RCC 7860 (cell line): ENCODE results near the gene NT5DC2.
A peak's percentile ranks its signal among the peaks of the same experiment; 100 is the strongest.

ENCODE experiments used
- DNase-seq: peaks from one replicate; pipeline ENCODE4 v3.0.0-alpha.2; 2015; ENCODE audit warnings: low spot score
- FAIRE-seq: peaks from 2 replicates; lab custom pipeline; 2012; peaks lifted over from hg19 to GRCh38; lab: Jason Lieb, UNC

Gene NT5DC2

DNA sequence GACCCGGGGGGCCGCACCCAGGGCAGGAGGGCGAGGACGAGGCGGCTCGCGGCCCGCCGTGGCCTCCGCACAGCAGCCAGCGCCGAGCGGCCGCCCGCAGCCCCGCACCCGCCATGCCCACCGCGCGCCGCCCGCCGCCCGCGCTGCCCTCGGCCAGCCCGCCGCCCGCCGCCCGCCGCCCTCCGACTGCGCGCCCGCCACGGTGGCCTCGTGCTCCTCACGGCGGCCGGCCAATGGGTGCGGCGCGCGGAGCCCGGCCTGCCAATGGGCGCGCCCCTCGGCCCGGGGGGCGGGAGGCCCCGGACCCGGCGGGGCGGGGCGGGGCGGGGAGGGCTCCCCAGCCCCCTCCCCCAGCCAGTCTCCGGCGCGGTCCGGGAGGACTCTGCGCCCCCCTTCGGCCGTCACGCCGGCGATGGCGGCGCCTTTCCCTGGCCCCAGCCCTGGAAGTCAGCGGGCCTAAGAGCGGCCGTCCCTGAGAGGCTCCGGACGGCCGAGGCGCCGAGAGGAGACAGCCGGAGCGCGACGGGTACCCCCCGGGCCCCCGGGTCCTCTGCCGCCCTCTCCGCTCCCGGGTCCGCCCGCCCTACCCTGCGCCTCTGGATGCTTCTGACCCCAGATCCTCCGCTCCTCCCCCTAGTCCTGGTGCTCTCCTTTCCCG is at the start of gene NT5DC2:
TSS of gene NT5DC2 (minus strand) at position 235 of the 658 bp plus-strand sequence. CDS start at position 115, 120 bp downstream.
- DNase-seq (peak; percentile 42), FAIRE-seq (no peak)

GRCh38 chr3:52574056-52574965 is 40.7 kb upstream of the NT5DC2 start:
- DNase-seq (no peak), FAIRE-seq (no peak)

DNA sequence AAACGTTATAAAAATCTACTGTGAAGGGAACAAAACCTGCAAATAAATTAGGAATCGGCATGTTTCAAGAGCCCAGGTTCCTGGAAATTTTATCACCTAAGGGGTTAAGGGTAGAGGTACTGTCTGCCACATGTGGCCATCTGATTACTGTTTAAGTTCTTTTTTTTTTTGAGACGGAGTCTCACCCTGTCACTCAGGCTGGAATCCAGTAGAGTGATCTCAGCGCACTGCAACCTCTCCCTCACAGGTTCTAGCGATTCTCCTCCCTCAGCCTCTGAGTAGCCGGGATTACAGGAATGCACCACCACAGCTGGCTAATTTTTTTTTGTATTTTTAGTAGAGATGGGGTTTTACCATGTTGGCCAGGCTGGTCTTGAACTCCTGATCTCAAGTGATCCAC is 38.6 kb upstream of the NT5DC2 start:
- no peak for DNase-seq
- FAIRE-seq, result no peak

- FAIRE-seq (no peak), DNase-seq (no peak)
Observed at GRCh38 chr3:52570076-52570475, 36.4 kb upstream of the NT5DC2 start.

- FAIRE-seq, result no peak
- no peak for DNase-seq
Observed at GRCh38 chr3:52568069-52568468, 34.4 kb upstream of the NT5DC2 start.

GRCh38 chr3:52563984-52564383 is 30.3 kb upstream of the NT5DC2 start:
- DNase-seq (no peak), FAIRE-seq (no peak)

GRCh38 chr3:52561028-52561747 is 27.5 kb upstream of the NT5DC2 start:
- no peak for FAIRE-seq
- no peak for DNase-seq

DNA sequence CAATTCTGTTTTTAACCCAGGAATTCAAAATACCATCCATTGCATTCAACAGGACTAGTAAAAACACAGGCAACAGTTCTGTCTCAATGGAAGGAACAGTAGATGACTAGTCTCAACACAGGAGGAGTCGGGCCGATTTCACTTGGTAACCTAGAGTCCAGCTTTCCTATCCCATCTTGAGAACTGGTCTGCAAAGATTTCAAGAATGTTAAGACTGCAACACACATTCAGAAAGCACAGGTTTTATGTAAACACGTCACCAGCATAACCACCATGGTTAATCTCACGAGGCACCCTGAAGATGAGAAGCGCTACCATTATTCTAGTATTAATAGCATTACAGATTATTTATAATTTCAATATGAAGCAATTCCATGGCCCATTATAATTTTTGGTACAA is 24.8 kb upstream of the NT5DC2 start:
- DNase-seq (no peak), FAIRE-seq (no peak)

- FAIRE-seq (no peak), DNase-seq (no peak)
Observed at GRCh38 chr3:52557011-52557960, 23.6 kb upstream of the NT5DC2 start.

GRCh38 chr3:52555056-52555455 is 21.4 kb upstream of the NT5DC2 start:
- no peak for FAIRE-seq
- DNase-seq, result no peak

GRCh38 chr3:52554026-52554755 is 20.5 kb upstream of the NT5DC2 start:
- FAIRE-seq (no peak), DNase-seq (no peak)

DNA sequence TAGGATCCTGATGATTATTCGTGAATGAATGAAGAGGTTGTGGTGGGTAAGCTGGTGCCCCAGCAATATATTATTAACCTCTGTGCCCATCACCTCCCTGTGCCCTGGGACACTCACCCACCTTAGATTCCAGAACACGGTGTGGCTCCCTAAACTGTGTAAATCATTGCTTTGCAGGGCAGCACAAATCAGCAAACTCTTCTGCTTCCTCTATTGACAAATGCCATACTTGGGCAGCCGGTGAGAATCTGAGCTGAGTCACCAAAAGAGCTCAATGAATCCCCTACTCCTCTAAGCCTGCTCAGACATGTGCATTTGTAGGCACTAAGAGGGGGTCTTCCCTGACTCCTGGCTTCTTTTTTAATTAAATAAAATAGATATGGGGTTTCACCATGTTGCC is 18.4 kb upstream of the NT5DC2 start:
- FAIRE-seq (no peak), DNase-seq (no peak)

DNA sequence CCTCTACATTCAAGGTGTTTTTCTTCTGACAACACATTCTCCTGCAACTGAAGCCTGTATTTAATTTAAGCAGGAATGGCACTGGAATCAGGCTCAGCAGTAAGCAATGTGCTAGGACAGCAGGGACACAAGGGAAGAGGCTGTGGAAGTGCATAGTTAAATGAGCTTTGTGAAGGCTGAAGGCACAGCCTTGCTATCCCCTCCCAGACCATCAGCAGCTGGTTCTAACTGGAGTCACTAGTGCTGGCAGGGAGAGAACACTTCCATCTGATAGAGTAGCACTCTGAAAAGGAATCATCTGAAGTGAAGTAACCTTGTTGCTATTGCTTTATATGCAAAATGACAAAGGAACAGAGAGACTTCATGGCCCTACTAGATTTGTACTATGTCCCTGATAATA is 17.5 kb upstream of the NT5DC2 start:
- no peak for FAIRE-seq
- no peak for DNase-seq

DNA sequence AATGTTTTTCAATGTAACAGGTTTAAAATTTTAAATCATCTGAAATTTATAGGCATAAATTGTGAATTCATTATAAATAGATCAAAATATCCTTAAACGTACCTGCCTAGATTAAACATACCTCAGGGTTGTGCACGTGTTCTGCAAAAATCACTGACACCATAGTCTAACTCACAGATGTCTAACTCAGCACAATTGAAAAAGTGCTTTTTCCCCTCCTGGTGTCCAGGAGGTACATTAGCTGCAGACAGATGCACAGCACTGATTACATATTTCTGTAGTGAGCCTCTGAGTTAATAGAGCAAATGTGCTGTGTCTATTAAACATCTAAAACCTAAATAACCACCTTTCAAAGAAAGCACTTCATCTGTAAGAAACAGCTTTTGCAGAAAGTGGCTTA is 13.5 kb upstream of the NT5DC2 start:
- no peak for FAIRE-seq
- DNase-seq, result no peak

DNA sequence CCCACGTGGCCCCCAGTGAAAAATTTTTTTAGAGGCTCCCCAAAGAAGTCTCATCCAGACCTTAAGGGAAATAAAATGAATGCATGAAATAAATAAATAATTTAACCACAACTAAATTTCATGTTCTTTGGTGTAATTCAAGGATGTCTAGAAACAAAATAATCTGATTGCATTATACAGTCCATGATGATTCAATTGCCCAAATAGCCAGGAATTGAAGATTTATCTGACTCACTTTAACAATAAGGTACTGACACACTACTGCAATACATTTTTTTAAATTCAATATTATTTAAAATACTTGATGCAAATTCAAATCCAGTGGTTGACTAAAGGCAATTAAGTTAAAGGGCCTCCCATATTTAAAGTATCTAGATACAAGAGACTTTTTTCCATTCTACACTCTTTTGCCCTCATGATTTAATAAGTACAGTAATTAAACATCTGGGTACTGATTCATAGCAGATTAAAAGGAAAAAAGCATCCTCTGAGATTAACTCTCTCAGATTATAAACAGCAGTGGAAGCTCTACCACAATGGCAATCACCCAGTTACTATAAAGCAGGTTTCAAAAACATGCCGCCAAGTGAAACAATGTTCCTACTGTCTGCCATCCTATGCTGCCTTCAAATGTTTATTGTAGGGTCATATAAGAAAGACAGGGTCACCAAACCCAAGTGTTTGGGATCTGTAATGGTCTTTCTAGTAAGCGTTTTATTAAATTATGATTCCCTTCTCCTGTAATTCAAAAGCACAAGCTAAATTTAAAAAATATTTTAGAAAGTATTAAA is 12.6 kb upstream of the NT5DC2 start:
- FAIRE-seq (no peak), DNase-seq (no peak)

- no peak for DNase-seq
- no peak for FAIRE-seq
Observed at GRCh38 chr3:52544937-52545336, 11.3 kb upstream of the NT5DC2 start.

GRCh38 chr3:52541050-52541449 is 7.4 kb upstream of the NT5DC2 start:
- DNase-seq, result no peak

GRCh38 chr3:52539010-52539653 is 5.5 kb upstream of the NT5DC2 start:
- DNase-seq, result no peak
- FAIRE-seq, result no peak

More at GRCh38 chr3:52541050-52541449, 7.4 kb upstream of the NT5DC2 start:
- no peak for FAIRE-seq
